HG02678 (cell line): Measurements from ENCODE around the gene NLRP3.
"Not testable (repeated sequence)": the region's sequence is repeated elsewhere in the genome, so short reads cannot be mapped to it uniquely, and the experiment has no call there.

Experiments
- ATAC-seq: cut with Tn5 transposase; IDR thresholded peaks from one replicate; pipeline ENCODE4 v1.9.1; 2021; ENCODE audit warnings: mild to moderate bottlenecking, moderate library complexity; ENCODE audit not compliant: unreplicated experiment

Gene NLRP3

GRCh38 chr1:247468481-247469140, 52.6 kb downstream of the NLRP3 start:
- ATAC-seq: no peak

DNA sequence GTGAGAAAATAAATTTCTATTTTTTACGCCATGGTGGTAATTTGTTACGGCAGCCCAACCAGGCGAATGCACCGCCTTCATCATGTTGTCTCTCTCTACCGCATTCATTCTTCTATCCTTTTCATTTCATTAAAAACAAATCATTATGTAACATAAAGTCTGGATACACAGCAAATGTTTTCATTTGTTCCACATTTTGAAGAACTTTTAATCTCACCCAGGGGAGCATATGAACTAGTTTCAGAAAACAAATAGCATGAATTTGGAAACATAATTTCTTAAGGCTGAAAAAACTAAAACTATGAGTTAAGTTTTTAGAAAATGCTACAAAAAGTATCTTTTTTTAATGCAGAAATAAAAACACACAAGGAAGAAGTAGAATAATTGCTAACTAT, 53.2 kb downstream of the NLRP3 start:
- no peak for ATAC-seq

DNA sequence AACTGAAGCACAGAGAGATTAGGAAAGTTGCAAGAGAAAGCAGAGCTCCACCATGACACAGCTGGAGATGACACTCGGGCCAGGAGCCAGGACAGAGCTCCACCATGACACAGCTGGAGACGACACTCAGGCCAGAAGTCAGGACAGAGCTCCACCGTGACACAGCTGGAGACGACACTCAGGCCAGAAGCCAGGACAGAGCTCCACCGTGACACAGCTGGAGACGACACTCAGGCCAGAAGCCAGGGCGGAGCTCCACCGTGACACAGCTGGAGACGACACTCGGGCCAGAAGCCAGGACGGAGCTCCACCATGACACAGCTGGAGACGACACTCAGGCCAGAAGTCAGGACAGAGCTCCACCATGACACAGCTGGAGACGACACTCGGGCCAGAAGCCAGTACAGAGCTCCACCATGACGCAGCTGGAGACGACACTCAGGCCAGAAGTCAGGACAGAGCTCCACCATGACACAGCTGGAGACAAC, 55.0 kb downstream of the NLRP3 start:
- ATAC-seq: not testable (repeated sequence)

DNA sequence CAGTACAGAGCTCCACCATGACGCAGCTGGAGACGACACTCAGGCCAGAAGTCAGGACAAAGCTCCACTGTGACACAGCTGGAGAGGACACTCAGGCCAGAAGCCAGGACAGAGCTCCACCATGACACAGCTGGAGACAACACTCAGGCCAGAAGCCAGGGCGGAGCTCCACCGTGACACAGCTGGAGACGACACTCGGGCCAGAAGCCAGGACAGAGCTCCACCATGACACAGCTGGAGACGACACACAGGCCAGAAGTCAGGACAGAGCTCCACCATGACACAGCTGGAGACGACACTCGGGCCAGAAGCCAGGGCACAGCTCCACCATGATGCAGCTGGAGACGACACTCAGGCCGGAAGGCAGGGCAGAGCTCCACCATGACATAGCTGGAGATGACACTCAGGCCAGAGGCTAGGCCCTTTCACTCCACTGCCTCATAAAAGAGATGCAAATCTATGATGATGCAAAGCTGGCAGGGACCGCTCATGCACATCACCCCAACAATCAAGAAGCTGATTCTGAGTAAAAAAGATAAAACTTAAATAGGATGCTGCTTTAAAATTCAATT, 55.6 kb downstream of the NLRP3 start:
- ATAC-seq: no peak

GRCh38 chr1:247472035-247472434, 56.1 kb downstream of the NLRP3 start:
- no peak for ATAC-seq

- no peak for ATAC-seq
These were observed 58.4 kb downstream of the NLRP3 start for GRCh38 chr1:247474367-247474766.

DNA sequence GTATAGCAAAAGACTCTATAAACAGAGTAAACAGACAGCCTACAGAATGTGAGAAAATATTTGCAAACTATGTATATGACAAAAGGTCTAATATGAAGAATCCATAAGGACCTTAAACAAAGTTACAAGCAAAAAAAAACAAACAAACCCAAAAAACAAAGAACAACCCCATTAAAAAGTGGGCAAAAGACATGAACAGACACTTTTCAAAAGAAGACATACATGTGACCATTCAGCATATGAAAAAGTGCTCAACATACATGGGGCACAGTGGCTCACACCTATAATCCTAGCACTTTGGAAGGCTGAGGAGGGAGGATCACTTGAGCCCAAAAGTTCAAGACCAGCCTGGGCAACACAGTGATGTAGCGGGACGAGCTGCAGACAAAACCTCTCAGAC, 59.8 kb downstream of the NLRP3 start:
- no peak for ATAC-seq

GRCh38 chr1:247476328-247477058, 60.5 kb downstream of the NLRP3 start:
- ATAC-seq: peak; percentile 57

- no peak for ATAC-seq
These were observed 66.8 kb downstream of the NLRP3 start for GRCh38 chr1:247482747-247483146.

- peak; percentile 81 for ATAC-seq
These were observed 71.1 kb downstream of the NLRP3 start for GRCh38 chr1:247487057-247487456.

GRCh38 chr1:247491328-247491727, 75.4 kb downstream of the NLRP3 start:
- no peak for ATAC-seq

DNA sequence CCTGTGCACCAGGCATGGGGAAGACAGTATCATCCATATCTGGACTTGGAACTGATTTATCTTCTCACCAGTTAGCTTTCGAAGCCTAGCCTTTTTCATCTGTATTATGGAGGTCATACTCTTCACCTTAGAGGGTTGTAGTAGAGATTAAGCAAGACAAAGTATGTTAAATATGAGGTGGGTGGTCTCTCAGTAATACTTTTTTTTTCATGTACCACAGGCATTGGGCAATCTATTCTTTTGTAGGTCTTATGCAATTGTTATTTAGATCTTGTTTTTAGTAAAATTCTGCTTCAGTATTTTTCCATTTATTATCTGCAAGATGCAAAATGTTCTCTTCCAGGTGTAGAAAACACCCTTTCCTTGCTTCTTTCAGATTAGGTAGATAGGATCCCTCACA, 77.1 kb downstream of the NLRP3 start:
- no peak for ATAC-seq

- ATAC-seq: peak; percentile 59
These were observed 78.8 kb downstream of the NLRP3 start for GRCh38 chr1:247494767-247495166.

DNA sequence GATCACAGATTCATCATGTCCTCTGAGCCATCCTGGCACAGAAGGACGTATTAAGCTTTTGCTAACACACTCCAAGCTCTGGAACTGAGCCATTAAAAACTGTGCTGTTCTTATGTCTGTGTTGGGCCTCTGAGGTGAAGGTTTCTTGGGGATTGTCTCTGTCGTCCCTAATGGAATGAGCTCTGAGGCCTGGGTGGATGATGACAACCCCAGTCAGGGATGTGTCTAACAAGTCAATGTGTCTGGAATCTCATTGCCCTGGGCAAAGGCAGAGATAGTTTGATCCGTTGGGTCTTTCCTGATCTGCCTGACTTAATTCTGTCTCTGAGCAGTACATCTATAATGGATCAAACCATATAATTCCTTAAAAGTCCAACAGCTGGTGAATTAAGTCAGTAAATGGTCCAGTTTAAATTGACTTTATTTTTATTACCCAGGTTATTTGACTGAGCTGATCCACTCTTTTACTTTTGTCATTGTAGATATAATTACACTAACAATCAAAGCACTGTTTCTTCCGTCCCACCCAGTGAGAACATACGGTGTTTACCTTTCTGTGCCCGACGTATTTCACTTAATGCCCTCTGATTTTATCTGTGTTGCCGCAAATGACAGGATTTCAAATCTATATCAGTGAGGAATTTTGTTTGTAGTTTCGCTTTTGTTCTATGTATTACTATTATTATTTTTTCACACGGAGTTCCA, 80.8 kb downstream of the NLRP3 start:
- ATAC-seq: no peak
